Motor neuron (in vitro differentiated cells): Measurements from ENCODE around the gene TMEM143. TPM values are rescaled to one million over a fixed set of nuclear protein-coding genes. Genes with fewer than 3 reads are reported as not detected.
A peak's percentile ranks its signal among the peaks of the same experiment; 100 is the strongest.

Source experiments
- ATAC-seq, 8 experiments: fragments of 200-7000 bp; cut with Tn5 transposase; replicated peaks in 6 of 8; 2 replicates each; pipeline ENCODE4 v1.8.0; 2021; ENCODE audit warnings: mild to moderate bottlenecking in 8 of 8, moderate library complexity in 8 of 8
- H3K27ac ChIP-seq, 2 donors: fragments of 250-450 bp; sonication (Bioruptor Pico); 2 replicates each; pipeline ENCODE4 v1.9.0; 2021; ENCODE audit warnings: antibody characterized with exemption in 2 of 2, mild to moderate bottlenecking in 2 of 2, moderate library complexity in 1 of 2
- H3K4me1 ChIP-seq, 2 donors: fragments of 250-450 bp; sonication (Bioruptor Pico); replicated peaks in 1 of 2; 2 replicates each; pipeline ENCODE4 v1.6.1; 2021; ENCODE audit warnings: antibody characterized with exemption in 2 of 2, mild to moderate bottlenecking in 2 of 2, moderate library complexity in 1 of 2
- H3K4me3 ChIP-seq, 5 donors: fragments of 250-450 bp; sonication (Bioruptor Pico); 2 replicates each; pipeline ENCODE4 v1.9.0; 2021; ENCODE audit warnings: antibody characterized with exemption in 5 of 5, mild to moderate bottlenecking in 5 of 5, moderate library complexity in 4 of 5
- WGBS, 10 experiments: fragments of 450-650 bp; shearing (Covaris generic); methylation state at CpG; one replicate each; pipeline ENCODE4 v1.0.0; 2022; 5-methylcytosine and 5-hydroxymethylcytosine counted together
- in situ Hi-C, 9 experiments: fragments of 400-800 bp; cut with MboI; loops; one replicate each; pipeline ENCODE4 v1.15.0; 2021; ENCODE audit warnings: low sequenced_read_pairs in 9 of 9, low pct_unique_long_range_greater_than_20kb in 2 of 9; ENCODE audit not compliant: unreplicated experiment in 9 of 9
- total RNA-seq, 8 experiments: library from RNA; unstranded; fragments of 300-600 nt; gene quantifications; 2 replicates each; pipeline versions ENCODE4 v1.2.3 to v1.2.4, GENCODE V29; 2022

Gene TMEM143
- total RNA-seq, 8 experiments from 2014 or later: 4.0 to 12.7 (median 7.9) TPM

GRCh38 chr19:48342841-48343540, 20.7 kb downstream of the TMEM143 start:
- Histone ChIP-seq H3K27ac (no peak overlapping the region), H3K4me1 (peaks cover 0 to under 1% of the 10 kb centered on the region in 2 donors), H3K4me3 (no peak overlapping the region)
- WGBS, 10 experiments: 80 to 100% (median 91%) methylated on average over 1 to 12 of the region's 23 CpGs; no CpG with 5 or more reads in 4 of the 10 experiments
- in situ Hi-C loops: no loop called here
- ATAC-seq: no peak

DNA sequence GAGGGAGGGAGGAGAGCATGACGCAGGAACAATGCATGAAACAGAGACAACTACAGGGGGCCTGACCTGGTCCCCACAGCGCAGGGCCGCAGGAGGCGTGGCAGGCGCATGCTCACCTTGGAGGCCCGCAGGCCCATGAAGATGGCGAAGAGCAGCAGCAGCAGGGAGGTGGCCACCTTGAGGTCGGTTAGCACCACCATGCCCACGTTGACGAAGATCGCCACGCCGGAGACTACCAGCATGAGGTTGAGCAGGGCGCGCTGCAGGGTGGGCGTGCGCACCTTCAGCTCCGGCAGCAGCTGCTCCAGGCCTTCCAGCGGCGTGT, 21.4 kb downstream of the TMEM143 start:
- no peak overlapping the region for H3K4me3 ChIP-seq
- H3K4me1 ChIP-seq: no peaks in the 10 kb centered on the region
- in situ Hi-C loops: no loop called here
- ATAC-seq: no peak
- H3K27ac ChIP-seq: no peak overlapping the region
- WGBS, 10 experiments: no CpG with 5 or more reads among the region's 20 CpGs

DNA sequence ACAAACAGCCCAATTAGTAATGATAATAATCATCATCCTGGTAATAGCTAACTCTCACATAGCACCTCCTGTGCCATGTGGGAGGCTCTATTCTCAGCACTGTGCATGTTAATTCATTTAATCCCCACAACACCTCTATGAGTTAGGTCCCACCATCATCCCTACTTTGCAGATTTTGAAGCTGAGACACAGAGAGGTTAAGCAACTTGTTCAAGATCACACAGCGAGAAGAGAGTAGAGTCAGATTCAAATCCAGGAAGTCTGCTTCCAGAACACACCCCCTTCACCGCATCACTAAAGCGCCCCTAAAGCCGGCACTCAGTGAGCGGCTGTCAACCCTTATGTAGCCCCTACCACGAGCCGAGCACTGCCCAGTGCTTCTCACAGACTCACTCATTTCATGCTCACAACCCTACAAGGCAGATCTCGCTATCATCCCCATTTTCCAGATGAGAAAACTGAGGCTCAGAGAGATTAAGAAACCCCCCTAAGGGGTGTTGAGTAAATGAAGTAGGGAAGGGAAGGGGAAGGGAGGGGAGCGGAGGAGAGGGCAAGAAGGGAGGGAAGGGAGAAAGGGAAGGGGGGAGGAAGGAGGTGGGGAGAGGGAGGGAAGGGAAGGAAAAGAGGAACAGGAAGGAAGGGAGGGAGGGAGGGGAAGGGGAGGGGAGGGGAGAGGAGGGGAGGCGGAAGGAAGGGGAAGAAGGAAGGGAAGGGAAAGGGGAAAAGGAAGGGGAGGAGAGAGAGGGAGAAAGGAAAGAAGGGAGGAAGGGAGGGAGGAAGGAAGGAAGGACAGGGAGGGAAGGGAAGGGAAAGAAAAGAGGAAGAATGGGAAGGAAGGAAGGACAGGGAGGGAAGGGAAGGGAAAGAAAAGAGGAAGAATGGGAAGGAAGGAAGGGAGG, 22.0 kb downstream of the TMEM143 start:
- in situ Hi-C loops: no loop called here
- 83 to 96% (median 90%) methylated on average over 1 to 4 of the region's 10 CpGs; no CpG with 5 or more reads in 6 of the 10 experiments for WGBS, 10 experiments
- ATAC-seq: no peak

DNA sequence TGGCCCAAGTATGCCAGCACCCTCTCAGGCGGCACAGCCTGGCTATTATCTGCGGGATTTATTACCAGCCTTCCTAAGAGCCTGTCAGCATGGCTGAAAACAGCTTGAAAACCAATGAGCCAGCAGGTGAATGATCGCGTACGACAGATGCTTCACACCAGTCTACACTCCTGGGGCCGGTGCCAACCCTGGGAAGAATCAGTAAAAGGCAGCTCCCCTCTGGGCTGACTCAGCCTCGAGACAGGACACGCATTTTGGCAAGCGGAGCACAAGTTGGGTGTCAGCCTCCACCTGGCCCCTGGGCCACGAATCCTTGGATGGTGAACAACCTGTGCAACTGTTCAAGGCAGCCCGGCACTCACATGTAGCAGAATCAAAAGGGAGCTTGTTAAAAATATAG, 22.7 kb downstream of the TMEM143 start:
- ATAC-seq: peak in 3 of 8 experiments; percentile 4 to 58 (median 33)
- no peaks in the 10 kb centered on the region for H3K4me1 ChIP-seq
- WGBS, 10 experiments: 77 to 100% (median 85%) methylated on average over 1 to 3 of the region's 11 CpGs; no CpG with 5 or more reads in 6 of the 10 experiments
- in situ Hi-C loops: no loop called here
- no peak overlapping the region for H3K4me3 ChIP-seq
- H3K27ac ChIP-seq: no peak overlapping the region

More for the DNA sequence above, 22.0 kb downstream of the TMEM143 start:
- Histone ChIP-seq H3K27ac (no peak overlapping the region), H3K4me1 (no peaks in the 10 kb centered on the region), H3K4me3 (no peak overlapping the region)

DNA sequence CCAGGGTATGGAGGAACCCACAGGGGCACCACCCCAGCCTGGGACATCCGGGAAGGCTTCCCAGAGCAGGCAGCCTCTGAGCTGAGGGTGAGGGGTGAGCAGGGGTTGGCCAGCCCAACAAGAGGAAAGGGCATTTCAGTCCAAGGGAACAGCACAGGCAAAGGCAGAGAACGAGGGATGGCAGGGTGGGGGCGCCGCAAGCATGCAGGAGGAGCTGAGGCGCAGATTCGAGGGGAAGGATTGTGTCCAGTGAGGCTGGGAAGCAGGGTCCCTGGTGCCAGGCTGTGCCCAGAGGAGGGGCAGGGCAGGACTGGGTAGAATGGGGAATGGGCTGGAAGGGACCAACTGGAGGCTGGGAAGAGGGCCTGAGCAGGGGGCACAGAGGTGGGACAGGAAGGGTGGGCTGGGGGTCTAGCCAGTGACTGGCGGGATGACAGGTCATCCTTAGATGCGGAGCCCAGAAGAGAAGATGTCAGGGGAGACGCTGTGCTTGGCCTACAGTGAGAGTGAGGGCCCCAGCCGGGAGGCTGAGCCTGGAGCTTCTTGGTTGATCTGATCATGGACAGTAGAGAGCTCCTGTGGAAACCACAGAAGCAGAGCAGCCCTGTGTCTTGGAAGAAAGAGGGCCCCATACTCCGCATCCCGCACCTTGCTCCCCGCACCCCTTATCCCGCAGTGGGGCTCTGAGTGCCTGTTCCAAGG, 24.8 kb downstream of the TMEM143 start:
- H3K4me3 ChIP-seq: no peak overlapping the region
- peak overlapping the region in 1 of 2 donors; percentile 23 for H3K27ac ChIP-seq
- ATAC-seq: no peak
- 85 to 100% (median 88%) methylated on average over 1 to 6 of the region's 14 CpGs; no CpG with 5 or more reads in 6 of the 10 experiments for WGBS, 10 experiments
- H3K4me1 ChIP-seq: peaks cover 0 to 1% of the 10 kb centered on the region in 2 donors
- in situ Hi-C loops: no loop called here

GRCh38 chr19:48338253-48338755, 25.4 kb downstream of the TMEM143 start:
- Histone ChIP-seq H3K27ac (no peak overlapping the region), H3K4me1 (peaks cover 0 to 8% of the 10 kb centered on the region in 2 donors), H3K4me3 (no peak overlapping the region)
- in situ Hi-C loops: no loop called here
- 30 to 80% (median 69%) methylated on average over 1 to 5 of the region's 14 CpGs; no CpG with 5 or more reads in 5 of the 10 experiments for WGBS, 10 experiments
- no peak for ATAC-seq

- Histone ChIP-seq H3K27ac (peak overlapping the region in 1 of 2 donors; percentile 50), H3K4me1 (peaks cover 7 to 27% of the 10 kb centered on the region in 2 donors), H3K4me3 (peak overlapping the region in 2 of 5 donors; percentile 15 to 18)
- in situ Hi-C loops: no loop called here
- 0 to 53% (median 8%) methylated on average over 1 to 11 of the region's 54 CpGs; no CpG with 5 or more reads in 2 of the 10 experiments for WGBS, 10 experiments
- peak; percentile 16 to 76 (median 36) for ATAC-seq
These were observed 30.0 kb downstream of the TMEM143 start for GRCh38 chr19:48333467-48334384.

DNA sequence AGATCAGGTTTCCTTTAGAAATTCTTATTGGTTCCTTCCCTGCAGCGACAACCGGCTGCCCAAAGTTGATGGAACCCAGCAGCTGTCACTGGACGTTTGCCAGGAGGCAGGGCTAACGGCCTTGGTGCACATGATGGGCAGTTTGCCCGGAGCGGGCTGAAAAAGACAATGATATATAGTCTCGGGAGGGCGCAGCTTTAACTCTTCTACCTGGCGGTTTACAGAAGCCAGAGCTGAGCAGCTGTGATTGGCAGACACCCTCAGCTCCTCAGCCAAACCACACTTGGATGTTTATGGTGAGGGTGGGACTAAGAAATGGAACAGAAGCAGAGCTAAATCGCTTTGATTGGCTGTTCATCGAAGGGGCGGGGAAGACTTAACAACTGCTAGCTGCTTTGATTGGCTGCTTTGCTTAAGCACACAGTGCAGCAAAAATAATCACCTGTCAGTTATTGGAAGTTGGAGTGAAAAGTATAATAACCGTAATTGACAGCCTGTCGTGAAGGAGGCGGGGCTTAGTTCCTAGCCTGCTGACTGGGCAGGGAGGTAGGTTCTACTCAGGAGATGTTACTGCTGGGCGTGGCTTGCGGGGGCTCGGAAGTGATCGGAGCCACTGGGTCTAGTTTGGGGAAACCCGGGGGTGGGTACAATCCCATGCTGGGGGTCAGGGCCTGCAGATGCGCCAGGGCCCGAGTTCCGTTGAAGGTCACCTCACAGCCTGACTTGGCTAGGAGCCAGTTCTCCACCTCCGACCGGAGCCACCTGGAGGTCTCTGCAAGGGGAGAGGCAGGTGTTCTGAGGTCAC, 30.9 kb downstream of the TMEM143 start:
- Histone ChIP-seq H3K27ac (peak overlapping the region in 1 of 2 donors; percentile 58), H3K4me3 (peak overlapping the region; percentile 2 to 18 (median 11)), H3K4me1 (peaks cover 7 to 27% of the 10 kb centered on the region in 2 donors)
- ATAC-seq: peak; percentile 61 to 85 (median 74)
- in situ Hi-C loops: no loop called here
- 0 to 19% (median 8%) methylated on average over 3 to 13 of the region's 25 CpGs; no CpG with 5 or more reads in 1 of the 10 experiments for WGBS, 10 experiments

- Histone ChIP-seq H3K27ac (peak overlapping the region in 1 of 2 donors; percentile 58), H3K4me1 (peaks cover 7 to 27% of the 10 kb centered on the region in 2 donors), H3K4me3 (peak overlapping the region in 2 of 5 donors; percentile 17)
- in situ Hi-C loops: no loop called here
- no peak for ATAC-seq
- WGBS, 10 experiments: 0 to 100% (median 50%) methylated on average over 1 to 5 of the region's 6 CpGs; no CpG with 5 or more reads in 3 of the 10 experiments
These were observed 31.4 kb downstream of the TMEM143 start for GRCh38 chr19:48332351-48332661.

DNA sequence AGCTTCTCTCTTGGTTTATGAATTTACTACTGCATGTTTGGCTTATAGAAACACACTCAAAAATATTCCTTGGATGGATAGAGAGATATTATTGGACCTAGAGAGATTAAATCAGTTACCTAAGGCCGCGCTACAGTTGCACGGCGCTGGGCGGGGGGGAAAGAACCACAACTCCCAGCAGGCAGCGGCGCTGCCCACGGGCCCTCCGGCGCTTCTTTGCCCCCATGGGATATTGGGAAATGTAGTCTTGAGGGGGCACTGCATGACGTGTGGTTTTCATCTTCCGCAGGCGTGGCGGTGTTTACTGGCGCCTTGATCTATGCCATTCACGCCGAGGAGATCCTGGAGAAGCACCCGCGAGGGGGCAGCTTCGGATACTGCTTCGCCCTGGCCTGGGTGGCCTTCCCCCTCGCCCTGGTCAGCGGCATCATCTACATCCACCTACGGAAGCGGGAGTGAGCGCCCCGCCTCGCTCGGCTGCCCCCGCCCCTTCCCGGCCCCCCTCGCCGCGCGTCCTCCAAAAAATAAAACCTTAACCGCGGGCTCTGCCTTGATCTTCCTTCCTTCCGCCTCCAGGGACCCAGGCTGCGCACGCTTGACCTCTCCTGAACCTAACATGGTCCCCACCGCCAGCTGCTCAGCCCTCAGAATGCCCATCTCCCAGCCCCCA, 33.6 kb downstream of the TMEM143 start:
- peak in 5 of 8 experiments; percentile 70 to 82 (median 72) for ATAC-seq
- in situ Hi-C loops: no loop called here
- Histone ChIP-seq H3K4me3 (peak overlapping the region; percentile 24 to 36 (median 36)), H3K27ac (peak overlapping the region in 1 of 2 donors; percentile 48), H3K4me1 (peaks cover 7 to 38% of the 10 kb centered on the region in 2 donors)
- 0 to 94% (median 40%) methylated on average over 1 to 8 of the region's 41 CpGs; no CpG with 5 or more reads in 3 of the 10 experiments for WGBS, 10 experiments
